ENCODE measurements around the gene LIN7A. TPM values are rescaled to one million over a fixed set of nuclear protein-coding genes. Genes with fewer than 3 reads are reported as not detected.
A peak's percentile ranks its signal among the peaks of the same experiment; 100 is the strongest.

The LIN7A gene
- total and polyA plus RNA-seq, 2 of the 4 experiments (the other 2 are of a cell fraction) = 10.8 to 24.7 TPM

GRCh38 chr12:80941916-80942315, 4.2 kb upstream of the LIN7A start:
- Histone ChIP-seq H3K9ac (ENCODE audit: low read depth, low read length) (no peak overlapping the region), H3K36me3 (ENCODE audit: control insufficient read depth, insufficient read depth, low read length) (no peaks in the 10 kb centered on the region), H2BK120ac (ENCODE audit: low read depth, low read length) (no peak overlapping the region), H2AK9ac (replicated peaks; ENCODE audit: low read depth, low read length, poor library complexity) (no peak overlapping the region), H3K79me1 (ENCODE audit: low read depth in 1 of 2, low read length in 2 of 2) (peaks cover 0 to 9% of the 10 kb centered on the region in 2 experiments; a peak in 1 of 4 replicates), H4K20me1 (ENCODE audit: insufficient read depth, low read length) (no peaks in the 10 kb centered on the region), H3K56ac (ENCODE audit: extremely low read depth, insufficient read depth, low read length) (no peak overlapping the region), H2BK15ac (ENCODE audit: low read depth, low read length) (no peak overlapping the region), H3K4me2 (ENCODE audit: low read depth, low read length) (no peak overlapping the region), H3K4ac (ENCODE audit: low read depth, low read length) (no peak overlapping the region), H4K5ac (ENCODE audit: low read depth, low read length) (no peak overlapping the region), H4K91ac (ENCODE audit: insufficient read depth, low read depth, low read length) (no peak overlapping the region), H3K23ac (ENCODE audit: low read depth, low read length) (no peak overlapping the region), H3K4me3 (ENCODE audit: insufficient read depth, low read depth, low read length) (no peak overlapping the region), H2AK5ac (ENCODE audit: low read depth, low read length) (no peak overlapping the region), H2BK20ac (ENCODE audit: low read depth, low read length) (no peak overlapping the region), H3K4me1 (ENCODE audit: control insufficient read depth, insufficient read depth, low read length) (no peaks in the 10 kb centered on the region), H2BK5ac (ENCODE audit: low read depth, low read length, poor library complexity, severe bottlenecking) (no peak overlapping the region), H3K9me1 (ENCODE audit: insufficient read depth, low read length) (no peaks in the 10 kb centered on the region), H4K8ac (ENCODE audit: low read depth in 2 of 2, low read length in 2 of 2) (no peak overlapping the region), H3K9me3 (ENCODE audit: control insufficient read depth, insufficient read depth, low read length) (no peaks in the 10 kb centered on the region), H3K14ac (replicated peaks; ENCODE audit: low read depth, low read length) (no peak overlapping the region), H3K18ac (ENCODE audit: low read depth, low read length) (no peak overlapping the region), H3K27ac (ENCODE audit: insufficient read depth, low read length) (no peak overlapping the region), H3K27me3 (ENCODE audit: control insufficient read depth, insufficient read depth, low read length) (no peaks in the 10 kb centered on the region), H2AFZ (replicated peaks; ENCODE audit: low read length, poor library complexity) (no peak overlapping the region)
- dilution Hi-C loops (cut with HindIII; ENCODE audit: low sequenced_read_pairs, unreplicated experiment) (no loop called here), in situ Hi-C loops (cut with MboI; ENCODE audit: low sequenced_read_pairs) (loop anchor here (10.0 to 25.0 kb wide), 4 partner anchors 330 to 1530 kb away; no protein-coding TSS in a partner anchor), intact Hi-C loops (cut with micrococcal nuclease) (loop anchor here (5.0 kb wide), 1 partner anchor 745 kb away; no protein-coding TSS in a partner anchor)
- ChIA-PET CTCF (no interaction called here), POLR2A (ENCODE audit: unreplicated experiment) (no interaction called here)
- BruUV-seq (replicated peaks) = no TSS peak
- ATAC-seq (ENCODE audit: low read depth) (no peak), DNase-seq (no peak)
- TF ChIP-seq CEBPB (IDR thresholded peaks at IDR 0.05; ENCODE audit: low read depth, low read length) = peak; percentile 49; the same call in 1 of the 2 replicates
- TF ChIP-seq CHD1 (IDR thresholded peaks at IDR 0.05; ENCODE audit: low read depth, low read length) = no peak
- WGBS, 2 experiments (ENCODE audit: extremely low coverage in 2 of 2, insufficient read length in 1 of 2) = no CpG with 5 or more reads among the region's 1 CpG

All from IMR-90 (cell line).